GM21576 (cell line): ENCODE measurements around the gene RPEL1.
"Not testable (repeated sequence)": the region's sequence is repeated elsewhere in the genome, so short reads cannot be mapped to it uniquely, and the experiment has no call there.

ENCODE experiments used
- ATAC-seq: cut with Tn5 transposase; IDR thresholded peaks from one replicate; pipeline ENCODE4 v1.9.1; 2021; ENCODE audit warnings: mild to moderate bottlenecking, moderate library complexity; ENCODE audit not compliant: unreplicated experiment

Gene RPEL1

GRCh38 chr10:103245587-103245986 lies at the start of gene RPEL1:
Gene RPEL1, plus strand, starts transcription at chr10:103245887. Its CDS starts 110 bp downstream, at chr10:103245997.
- not testable (repeated sequence) for ATAC-seq

GRCh38 chr10:103196516-103196915 lies 49.2 kb upstream of the RPEL1 start:
- ATAC-seq: no peak

GRCh38 chr10:103197174-103197573 lies 48.5 kb upstream of the RPEL1 start:
- ATAC-seq: no peak

GRCh38 chr10:103197903-103198302 lies 47.8 kb upstream of the RPEL1 start:
- ATAC-seq: no peak

GRCh38 chr10:103198648-103199047 lies 47.0 kb upstream of the RPEL1 start:
- ATAC-seq: no peak

GRCh38 chr10:103199488-103199887 lies 46.2 kb upstream of the RPEL1 start:
- no peak for ATAC-seq

- ATAC-seq: no peak
Observed at GRCh38 chr10:103202319-103202718, 43.4 kb upstream of the RPEL1 start.

- ATAC-seq: no peak
Observed at GRCh38 chr10:103203466-103203865, 42.2 kb upstream of the RPEL1 start.

- ATAC-seq: no peak
Observed at GRCh38 chr10:103204353-103205255, 41.1 kb upstream of the RPEL1 start.

- not testable (repeated sequence) for ATAC-seq
Observed at GRCh38 chr10:103205401-103205800, 40.3 kb upstream of the RPEL1 start.

GRCh38 chr10:103206715-103207114 lies 39.0 kb upstream of the RPEL1 start:
- not testable (repeated sequence) for ATAC-seq

- no peak for ATAC-seq
Observed at GRCh38 chr10:103207141-103207540, 38.5 kb upstream of the RPEL1 start.

- ATAC-seq: not testable (repeated sequence)
Observed at GRCh38 chr10:103207643-103208042, 38.0 kb upstream of the RPEL1 start.

GRCh38 chr10:103210262-103210661 lies 35.4 kb upstream of the RPEL1 start:
- ATAC-seq: not testable (repeated sequence)

GRCh38 chr10:103215601-103216000 lies 30.1 kb upstream of the RPEL1 start:
- ATAC-seq: no peak

- ATAC-seq: not testable (repeated sequence)
Observed at GRCh38 chr10:103216362-103216761, 29.3 kb upstream of the RPEL1 start.

GRCh38 chr10:103224133-103224532 lies 21.6 kb upstream of the RPEL1 start:
- ATAC-seq: no peak

GRCh38 chr10:103224721-103225120 lies 21.0 kb upstream of the RPEL1 start:
- not testable (repeated sequence) for ATAC-seq

- no peak for ATAC-seq
Observed at GRCh38 chr10:103225939-103226338, 19.7 kb upstream of the RPEL1 start.

GRCh38 chr10:103227416-103227815 lies 18.3 kb upstream of the RPEL1 start:
- no peak for ATAC-seq

GRCh38 chr10:103231047-103231551 lies 14.6 kb upstream of the RPEL1 start:
- ATAC-seq: no peak

GRCh38 chr10:103232131-103232673 lies 13.5 kb upstream of the RPEL1 start:
- ATAC-seq: no peak
